HepG2 (cell line): Measurements from ENCODE around the gene ICAM5. TPM values are rescaled to one million over a fixed set of nuclear protein-coding genes. Genes with fewer than 3 reads are reported as not detected.

Experiments used
- AGO2 ChIP-seq: fragments of 200-400 bp; formaldehyde crosslinking; optimal IDR thresholded peaks from 2 replicates; pipeline ENCODE3; 2017; ENCODE audit warnings: mild to moderate bottlenecking, low read depth, low read length, moderate library complexity
- DR1 ChIP-seq: sonication (generic); formaldehyde crosslinking; IDR thresholded peaks from 2 replicates; pipeline ENCODE4 v1.8.0; 2021; ENCODE audit warnings: mild to moderate bottlenecking, missing genetic modification reagents, inconsistent platforms
- ESRRA ChIP-seq: sonication (generic); formaldehyde crosslinking; IDR thresholded peaks from 2 replicates; pipeline ENCODE4 v1.5.1; 2020; ENCODE audit warnings: mild to moderate bottlenecking, low read depth, missing genetic modification reagents
- HOXA3 ChIP-seq: sonication (generic); formaldehyde crosslinking; IDR thresholded peaks from 2 replicates; pipeline ENCODE4 v1.5.0; 2020; ENCODE audit warnings: missing genetic modification reagents
- ISL2 ChIP-seq: sonication (generic); formaldehyde crosslinking; IDR thresholded peaks from 2 replicates; pipeline ENCODE4 v1.5.0; 2020; ENCODE audit warnings: missing genetic modification reagents
- KLF11 ChIP-seq: IDR thresholded peaks from 2 replicates; pipeline ENCODE4 v1.6.1; 2016; ENCODE audit warnings: missing compliant biosample characterization
- NCOA2 ChIP-seq: sonication (generic); formaldehyde crosslinking; IDR thresholded peaks from 2 replicates; pipeline ENCODE4 v1.8.0; 2022; ENCODE audit warnings: inconsistent platforms
- NR2F6 ChIP-seq, 2 experiments: IDR thresholded peaks; 2 replicates each; pipeline ENCODE4 v1.6.1; 2016; ENCODE audit warnings: antibody characterized with exemption in 1 of 2, mild to moderate bottlenecking in 1 of 2
- POLR2AphosphoS2 ChIP-seq: IDR thresholded peaks from 2 replicates; pipeline ENCODE4 v1.6.1; 2011; ENCODE audit warnings: low read depth, low read length, improper control_type of control experiment
- RBM39 ChIP-seq: fragments of 200-400 bp; formaldehyde crosslinking; IDR thresholded peaks from one replicate; pipeline ENCODE4 v1.6.1; 2018; ENCODE audit warnings: antibody characterized with exemption, mild to moderate bottlenecking, low read depth, low read length; ENCODE audit not compliant: poor library complexity, severe bottlenecking
- SIN3A ChIP-seq: IDR thresholded peaks from 2 replicates; pipeline ENCODE4 v1.6.1; 2011; ENCODE audit warnings: low read depth, mild to moderate bottlenecking, control low read depth, low read length, borderline replicate concordance
- SYNCRIP ChIP-seq: fragments of 200-400 bp; formaldehyde crosslinking; IDR thresholded peaks from 2 replicates; pipeline ENCODE4 v1.6.1; 2018; ENCODE audit warnings: mild to moderate bottlenecking, low read depth, low read length; ENCODE audit not compliant: insufficient read depth
- TBP ChIP-seq: sonication (generic); formaldehyde crosslinking; IDR thresholded peaks from 2 replicates; pipeline ENCODE4 v1.5.0; 2020; ENCODE audit warnings: missing genetic modification reagents
- YEATS4 ChIP-seq: sonication (generic); formaldehyde crosslinking; IDR thresholded peaks from 2 replicates; pipeline ENCODE4 v1.4.0; 2020; ENCODE audit warnings: missing genetic modification reagents, borderline replicate concordance
- ZBTB20 ChIP-seq: sonication (generic); formaldehyde crosslinking; IDR thresholded peaks from 2 replicates; pipeline ENCODE4 v1.8.1; 2023; ENCODE audit warnings: missing genetic modification reagents, low read depth, mild to moderate bottlenecking, borderline replicate concordance
- ZBTB38 ChIP-seq: sonication (generic); formaldehyde crosslinking; IDR thresholded peaks from 2 replicates; pipeline ENCODE4 v1.5.1; 2020; ENCODE audit warnings: mild to moderate bottlenecking, missing genetic modification reagents
- ZFP90 ChIP-seq: sonication (generic); formaldehyde crosslinking; IDR thresholded peaks from 2 replicates; pipeline ENCODE4 v1.8.0; 2022; ENCODE audit warnings: missing genetic modification reagents, mild to moderate bottlenecking, inconsistent platforms, borderline replicate concordance
- ZNF143 ChIP-seq: sonication (generic); formaldehyde crosslinking; IDR thresholded peaks from 2 replicates; pipeline ENCODE4 v1.4.0; 2020; ENCODE audit warnings: missing genetic modification reagents
- ZNF333 ChIP-seq: sonication (generic); formaldehyde crosslinking; IDR thresholded peaks from 2 replicates; pipeline ENCODE4 v1.4.0; 2020; ENCODE audit warnings: mild to moderate bottlenecking, missing genetic modification reagents, borderline replicate concordance
- ZNF343 ChIP-seq: sonication (generic); formaldehyde crosslinking; IDR thresholded peaks from 2 replicates; pipeline ENCODE4 v1.4.0; 2020; ENCODE audit warnings: mild to moderate bottlenecking, missing genetic modification reagents
- ZNF430 ChIP-seq: sonication (generic); formaldehyde crosslinking; IDR thresholded peaks from 2 replicates; pipeline ENCODE4 v1.9.0; 2021; ENCODE audit warnings: mild to moderate bottlenecking, missing genetic modification reagents
- polyA plus RNA-seq, 8 experiments: library from polyadenylated mRNA; depleted of rRNA in 3 of 8; stranded (reverse) in 7 of 8; unstranded in 1 of 8; fragments of >200 nt; fragmentation: Illumina TruSeq in 4 of 8; extraction: Trizol in 4 of 8; gene quantifications; 2 replicates each; pipeline versions ENCODE4 v1.2.1 to v1.2.3, GENCODE V29; 2011 to 2016; ENCODE audit warnings: low read depth in 4 of 8, missing spikeins in 1 of 8, mixed read lengths in 1 of 8; ENCODE audit not compliant: insufficient read depth in 1 of 8
- total RNA-seq, 5 experiments: library from RNA; depleted of rRNA; stranded (reverse); fragments of >200 nt; fragmentation: Illumina TruSeq; extraction: Trizol; gene quantifications; 2 replicates each; pipeline ENCODE4 v1.2.3, GENCODE V29; 2016; ENCODE audit warnings: low read depth in 1 of 5
- TF ChIP-seq, protein P1 (sequence below): conservative IDR thresholded peaks from 2 replicates; pipeline ENCODE4 v1.6.1; 2018; ENCODE audit warnings: missing genetic modification reagents
- TF ChIP-seq, protein P2 (sequence below): sonication (generic); formaldehyde crosslinking; IDR thresholded peaks from 2 replicates; pipeline ENCODE4 v1.5.0; 2020; ENCODE audit warnings: mild to moderate bottlenecking, missing genetic modification reagents
- TF ChIP-seq, protein P3 (sequence below): sonication (generic); formaldehyde crosslinking; IDR thresholded peaks from 2 replicates; pipeline ENCODE4 v1.5.1; 2020; ENCODE audit warnings: mild to moderate bottlenecking, missing genetic modification reagents, moderate library complexity
- TF ChIP-seq, protein P4 (sequence below): sonication (generic); formaldehyde crosslinking; IDR thresholded peaks from 2 replicates; pipeline ENCODE4 v1.4.0; 2020; ENCODE audit warnings: missing genetic modification reagents

Gene ICAM5
- total and polyA plus RNA-seq, 2 of the 13 experiments (the other 11 are each of a cell fraction or from before 2014, with no cell fraction given), result 0.46 to 1.6 TPM

DNA sequence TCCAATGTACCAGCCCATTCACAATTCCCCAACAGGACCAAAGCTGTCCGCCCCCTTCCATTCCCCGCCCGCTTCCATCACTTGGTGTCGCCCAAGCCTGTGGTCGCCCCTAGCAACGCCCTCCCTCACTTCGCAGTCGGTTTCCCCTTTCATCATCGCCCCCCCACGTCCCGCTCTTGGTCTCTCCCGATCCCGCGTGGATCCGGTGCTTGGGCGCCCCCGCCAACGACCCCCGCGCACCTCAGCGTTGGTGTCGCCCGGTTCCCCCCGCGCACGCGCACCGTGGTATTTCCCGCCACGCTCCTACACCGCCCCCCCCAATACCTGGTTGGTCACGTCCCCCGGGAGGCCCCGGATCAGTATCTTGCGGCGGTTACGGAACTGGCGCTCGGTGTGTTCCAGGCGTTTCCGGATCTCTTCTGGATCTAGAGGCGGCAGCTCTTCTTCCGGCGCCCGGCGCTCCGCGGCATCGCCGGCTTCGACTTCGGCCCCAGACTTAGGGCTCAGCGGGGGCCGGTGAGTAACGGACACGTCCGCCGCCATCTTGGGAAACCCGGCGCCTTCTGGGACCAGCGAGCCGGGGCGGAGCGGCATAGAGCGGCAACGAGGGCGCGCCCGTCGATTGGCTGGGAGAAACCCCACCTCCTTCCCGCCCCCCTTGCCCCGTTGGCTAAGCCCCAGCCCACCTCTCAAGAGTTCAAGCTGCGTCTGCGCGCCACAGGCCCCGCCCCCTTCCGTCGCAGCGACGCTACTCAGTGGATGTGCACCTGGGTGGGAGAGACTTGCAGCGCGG is 43.4 kb downstream of the ICAM5 start, which contains the start of gene RAVER1 (continued):
- TF ChIP-seq ZNF333 (CRISPR knock-in tag), result peak; percentile 30; the same call in 1 of the 2 replicates
- TF ChIP-seq SYNCRIP, result no peak
- TF ChIP-seq TBP (CRISPR knock-in tag), result 0 out of 2 replicates have a peak, but pooled peaks have one; percentile 52
- peak; percentile 42; the same call in 1 of the 2 replicates for TF ChIP-seq SIN3A
- TF ChIP-seq, protein P1, sequence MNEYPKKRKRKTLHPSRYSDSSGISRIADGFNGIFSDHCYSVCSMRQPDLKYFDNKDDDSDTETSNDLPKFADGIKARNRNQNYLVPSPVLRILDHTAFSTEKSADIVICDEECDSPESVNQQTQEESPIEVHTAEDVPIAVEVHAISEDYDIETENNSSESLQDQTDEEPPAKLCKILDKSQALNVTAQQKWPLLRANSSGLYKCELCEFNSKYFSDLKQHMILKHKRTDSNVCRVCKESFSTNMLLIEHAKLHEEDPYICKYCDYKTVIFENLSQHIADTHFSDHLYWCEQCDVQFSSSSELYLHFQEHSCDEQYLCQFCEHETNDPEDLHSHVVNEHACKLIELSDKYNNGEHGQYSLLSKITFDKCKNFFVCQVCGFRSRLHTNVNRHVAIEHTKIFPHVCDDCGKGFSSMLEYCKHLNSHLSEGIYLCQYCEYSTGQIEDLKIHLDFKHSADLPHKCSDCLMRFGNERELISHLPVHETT (CRISPR knock-in tag), result peak; percentile 62; the same call in 1 of the 2 replicates
- peak; percentile 51; the same call in 1 of the 2 replicates for TF ChIP-seq ISL2 (CRISPR knock-in tag)
- no peak; the same call in 1 of the 2 replicates for TF ChIP-seq ZBTB20 (CRISPR knock-in tag)
- TF ChIP-seq ZFP90 (CRISPR knock-in tag), result 0 out of 2 replicates have a peak, but pooled peaks have one; percentile 38
- TF ChIP-seq ZBTB38 (CRISPR knock-in tag), result peak; percentile 14; the same call in 1 of the 2 replicates
- TF ChIP-seq ZNF143 (CRISPR knock-in tag), result peak; percentile 86
- peak; percentile 89; the same call in 1 of the 2 replicates for TF ChIP-seq ZNF430
- peak; percentile 63; the same call in 1 of the 2 replicates for TF ChIP-seq ESRRA (CRISPR knock-in tag)
- TF ChIP-seq YEATS4 (CRISPR knock-in tag), result peak; percentile 73
- TF ChIP-seq, protein P2, sequence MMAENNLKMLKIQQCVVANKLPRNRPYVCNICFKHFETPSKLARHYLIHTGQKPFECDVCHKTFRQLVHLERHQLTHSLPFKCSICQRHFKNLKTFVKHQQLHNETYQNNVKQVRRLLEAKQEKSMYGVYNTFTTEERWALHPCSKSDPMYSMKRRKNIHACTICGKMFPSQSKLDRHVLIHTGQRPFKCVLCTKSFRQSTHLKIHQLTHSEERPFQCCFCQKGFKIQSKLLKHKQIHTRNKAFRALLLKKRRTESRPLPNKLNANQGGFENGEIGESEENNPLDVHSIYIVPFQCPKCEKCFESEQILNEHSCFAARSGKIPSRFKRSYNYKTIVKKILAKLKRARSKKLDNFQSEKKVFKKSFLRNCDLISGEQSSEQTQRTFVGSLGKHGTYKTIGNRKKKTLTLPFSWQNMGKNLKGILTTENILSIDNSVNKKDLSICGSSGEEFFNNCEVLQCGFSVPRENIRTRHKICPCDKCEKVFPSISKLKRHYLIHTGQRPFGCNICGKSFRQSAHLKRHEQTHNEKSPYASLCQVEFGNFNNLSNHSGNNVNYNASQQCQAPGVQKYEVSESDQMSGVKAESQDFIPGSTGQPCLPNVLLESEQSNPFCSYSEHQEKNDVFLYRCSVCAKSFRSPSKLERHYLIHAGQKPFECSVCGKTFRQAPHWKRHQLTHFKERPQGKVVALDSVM (CRISPR knock-in tag), result peak; percentile 43; the same call in 1 of the 2 replicates
- peak; percentile 43 for TF ChIP-seq NCOA2 (CRISPR knock-in tag)
- TF ChIP-seq, protein P3, sequence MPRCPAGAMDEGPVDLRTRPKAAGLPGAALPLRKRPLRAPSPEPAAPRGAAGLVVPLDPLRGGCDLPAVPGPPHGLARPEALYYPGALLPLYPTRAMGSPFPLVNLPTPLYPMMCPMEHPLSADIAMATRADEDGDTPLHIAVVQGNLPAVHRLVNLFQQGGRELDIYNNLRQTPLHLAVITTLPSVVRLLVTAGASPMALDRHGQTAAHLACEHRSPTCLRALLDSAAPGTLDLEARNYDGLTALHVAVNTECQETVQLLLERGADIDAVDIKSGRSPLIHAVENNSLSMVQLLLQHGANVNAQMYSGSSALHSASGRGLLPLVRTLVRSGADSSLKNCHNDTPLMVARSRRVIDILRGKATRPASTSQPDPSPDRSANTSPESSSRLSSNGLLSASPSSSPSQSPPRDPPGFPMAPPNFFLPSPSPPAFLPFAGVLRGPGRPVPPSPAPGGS, result peak; percentile 56; the same call in 1 of the 2 replicates
- peak; percentile 90 for TF ChIP-seq AGO2
- TF ChIP-seq POLR2AphosphoS2, result peak; percentile 69; the same call in 1 of the 2 replicates
- TF ChIP-seq RBM39, result peak; percentile 86
- TF ChIP-seq KLF11 (CRISPR knock-in tag), result peak; percentile 91; the same call in 1 of the 2 replicates
- TF ChIP-seq HOXA3, result peak; percentile 51; the same call in 1 of the 2 replicates
- no peak for TF ChIP-seq NR2F6 (IDR thresholded peaks at IDR 0.05)
- peak; percentile 17 for TF ChIP-seq NR2F6 (CRISPR knock-in tag; IDR thresholded peaks at IDR 0.05)
- peak; percentile 92; the same call in 1 of the 2 replicates for TF ChIP-seq ZNF343 (CRISPR knock-in tag)
- TF ChIP-seq, protein P4, sequence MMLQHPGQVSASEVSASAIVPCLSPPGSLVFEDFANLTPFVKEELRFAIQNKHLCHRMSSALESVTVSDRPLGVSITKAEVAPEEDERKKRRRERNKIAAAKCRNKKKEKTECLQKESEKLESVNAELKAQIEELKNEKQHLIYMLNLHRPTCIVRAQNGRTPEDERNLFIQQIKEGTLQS (CRISPR knock-in tag), result peak; percentile 23; the same call in 1 of the 2 replicates
- peak; percentile 52; the same call in 1 of the 2 replicates for TF ChIP-seq DR1 (CRISPR knock-in tag)
